ENCODE results near the gene PDE3A.

The PDE3A gene

DNA sequence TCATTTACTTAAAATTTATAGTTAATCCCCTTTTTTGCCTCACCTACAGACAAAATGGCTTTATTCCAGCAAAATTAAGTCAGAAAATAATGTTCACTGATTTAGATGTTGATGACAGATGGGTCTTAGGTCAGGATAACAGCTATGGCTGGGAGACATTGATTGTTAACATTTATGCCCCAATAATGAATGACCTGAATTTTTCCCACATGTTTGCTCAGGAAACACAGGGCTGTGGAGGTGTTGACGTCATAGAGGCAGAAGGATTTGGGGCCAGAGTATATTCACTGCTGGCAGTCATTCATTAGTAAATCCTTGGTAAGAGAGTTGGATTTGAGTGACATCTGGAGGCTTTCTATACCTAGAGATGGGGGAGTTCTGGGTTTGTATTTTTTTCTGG lies 121.3 kb downstream of the PDE3A start:
- in situ Hi-C loops (cut with MboI; ENCODE audit: low sequenced_read_pairs), result no loop called here

GRCh38 chr12:20490213-20490612 lies 121.9 kb downstream of the PDE3A start:
- in situ Hi-C loops (cut with MboI; ENCODE audit: low sequenced_read_pairs), result no loop called here

- in situ Hi-C loops (cut with MboI; ENCODE audit: low sequenced_read_pairs), result no loop called here
Observed at GRCh38 chr12:20491290-20491689, 123.0 kb downstream of the PDE3A start.

- in situ Hi-C loops (cut with MboI; ENCODE audit: low sequenced_read_pairs), result no loop called here
Observed at GRCh38 chr12:20492251-20492760, 124.0 kb downstream of the PDE3A start.

GRCh38 chr12:20493934-20494333 lies 125.6 kb downstream of the PDE3A start:
- in situ Hi-C loops (cut with MboI; ENCODE audit: low sequenced_read_pairs), result no loop called here

DNA sequence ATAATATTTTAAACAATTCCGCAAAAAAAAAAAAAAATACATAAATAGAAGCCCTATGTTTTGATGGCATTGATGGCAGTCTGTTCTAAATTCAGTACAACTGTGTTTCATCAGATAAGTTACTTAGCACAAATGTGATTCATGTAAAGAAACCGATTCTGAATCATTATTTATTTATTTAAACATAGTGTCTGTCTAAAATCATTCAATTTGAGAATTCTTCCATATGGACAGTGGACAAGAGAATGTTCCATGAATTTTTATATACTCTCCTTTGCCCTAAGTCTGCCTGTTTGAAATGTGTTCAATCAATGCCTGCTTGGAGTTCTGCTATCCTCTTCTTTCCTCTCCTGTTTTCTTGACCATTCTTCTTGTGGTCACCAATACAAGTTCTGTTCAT lies 126.5 kb downstream of the PDE3A start:
- in situ Hi-C loops (cut with MboI; ENCODE audit: low sequenced_read_pairs), result no loop called here

DNA sequence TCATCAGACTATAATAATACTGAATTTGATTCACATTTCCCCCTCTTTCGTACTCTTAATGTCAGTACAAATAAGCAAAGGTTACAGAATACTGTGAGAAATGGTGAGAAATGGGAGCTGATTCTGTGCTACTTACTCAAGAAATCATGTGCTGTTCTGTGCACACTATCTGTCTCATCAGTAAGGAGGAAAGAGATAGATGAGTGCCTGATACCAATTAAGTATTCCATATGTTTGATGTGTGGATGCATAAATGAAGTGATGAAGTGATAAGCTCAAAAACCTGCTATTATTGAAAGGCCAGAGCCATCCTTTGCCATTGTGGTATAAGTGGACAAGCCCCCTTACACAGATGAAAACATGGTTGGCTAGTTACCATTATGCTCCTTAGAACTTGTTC lies 127.7 kb downstream of the PDE3A start:
- in situ Hi-C loops (cut with MboI; ENCODE audit: low sequenced_read_pairs), result no loop called here

GRCh38 chr12:20497707-20498106 lies 129.4 kb downstream of the PDE3A start:
- in situ Hi-C loops (cut with MboI; ENCODE audit: low sequenced_read_pairs), result no loop called here

DNA sequence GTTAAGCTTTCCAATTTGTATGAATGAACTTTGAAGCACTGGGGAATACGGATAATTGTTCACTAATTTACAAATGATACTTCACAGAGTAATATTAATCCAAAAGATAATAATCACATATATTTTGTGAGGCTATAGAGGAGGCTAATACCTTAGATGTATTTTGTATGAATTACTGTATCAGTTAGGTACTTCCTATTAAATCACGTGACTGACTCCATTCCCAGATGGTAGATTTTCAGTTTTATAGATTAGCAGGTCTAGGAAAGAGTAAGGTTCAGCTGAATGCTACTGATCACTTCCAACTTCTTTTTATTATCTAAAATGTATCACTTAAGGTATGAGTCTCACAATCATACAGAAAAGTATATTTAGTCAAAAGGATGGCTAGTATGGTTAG lies 133.6 kb downstream of the PDE3A start:
- in situ Hi-C loops (cut with MboI; ENCODE audit: low sequenced_read_pairs), result no loop called here

- in situ Hi-C loops (cut with MboI; ENCODE audit: low sequenced_read_pairs), result no loop called here
Observed at GRCh38 chr12:20503858-20504257, 135.5 kb downstream of the PDE3A start.

DNA sequence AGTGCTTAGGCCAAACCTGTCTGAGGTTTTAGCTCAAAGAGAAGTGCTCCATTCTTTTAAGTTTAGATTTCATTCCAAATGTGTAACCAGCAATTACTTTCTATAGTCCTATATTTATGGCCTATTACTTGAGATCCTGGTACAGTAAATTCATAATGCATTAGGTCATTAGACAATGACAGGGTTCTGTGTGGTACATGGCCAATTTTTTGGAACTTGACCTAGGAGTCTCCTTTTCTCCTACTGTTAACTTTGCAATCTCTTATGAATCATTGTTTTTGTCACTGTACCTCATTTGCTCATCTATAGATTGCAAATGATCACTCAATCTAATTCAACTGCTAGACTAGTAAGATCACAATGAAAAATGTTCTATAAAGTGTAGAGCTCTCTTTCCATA lies 136.7 kb downstream of the PDE3A start:
- in situ Hi-C loops (cut with MboI; ENCODE audit: low sequenced_read_pairs), result no loop called here

GRCh38 chr12:20507056-20507455 lies 138.7 kb downstream of the PDE3A start:
- in situ Hi-C loops (cut with MboI; ENCODE audit: low sequenced_read_pairs), result no loop called here

DNA sequence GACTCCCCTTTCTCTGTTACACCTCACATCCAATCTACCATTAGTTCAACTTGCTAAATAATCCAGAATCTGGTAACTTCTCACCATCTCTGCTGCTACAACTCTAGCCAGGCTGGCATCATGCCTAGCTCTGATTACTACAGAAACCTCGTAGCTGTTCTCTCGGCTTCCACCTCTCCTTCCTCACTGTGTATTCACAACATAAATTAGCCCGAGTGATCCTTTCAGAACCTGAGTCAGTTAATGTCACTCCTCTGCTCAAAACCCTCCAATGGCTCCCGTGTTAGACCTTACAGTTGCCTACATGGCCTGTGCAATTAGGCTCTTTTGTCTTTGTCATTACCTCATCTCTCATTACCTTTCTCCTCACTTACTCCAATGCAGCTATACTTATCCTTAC lies 139.4 kb downstream of the PDE3A start:
- in situ Hi-C loops (cut with MboI; ENCODE audit: low sequenced_read_pairs), result no loop called here

- in situ Hi-C loops (cut with MboI; ENCODE audit: low sequenced_read_pairs), result no loop called here
Observed at GRCh38 chr12:20508359-20508758, 140.0 kb downstream of the PDE3A start.

DNA sequence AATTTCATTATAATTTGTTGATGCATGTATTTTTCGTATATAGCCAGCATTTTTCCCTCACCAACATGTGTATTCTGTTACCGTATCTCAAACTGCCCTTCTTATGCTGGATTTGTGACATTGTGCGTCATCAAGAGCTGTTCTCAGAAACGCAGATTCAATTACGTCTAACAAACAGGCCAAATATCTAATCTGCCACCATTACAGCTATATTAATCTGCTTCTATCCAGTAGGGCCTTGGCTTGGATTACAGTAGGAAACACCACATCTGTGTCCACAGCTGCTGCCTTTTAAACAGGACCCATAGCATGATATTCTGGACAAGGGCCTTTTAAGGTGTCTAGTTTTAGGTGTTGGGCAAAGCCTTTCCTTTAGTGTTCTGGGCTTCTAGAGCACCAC lies 140.6 kb downstream of the PDE3A start:
- in situ Hi-C loops (cut with MboI; ENCODE audit: low sequenced_read_pairs), result no loop called here

DNA sequence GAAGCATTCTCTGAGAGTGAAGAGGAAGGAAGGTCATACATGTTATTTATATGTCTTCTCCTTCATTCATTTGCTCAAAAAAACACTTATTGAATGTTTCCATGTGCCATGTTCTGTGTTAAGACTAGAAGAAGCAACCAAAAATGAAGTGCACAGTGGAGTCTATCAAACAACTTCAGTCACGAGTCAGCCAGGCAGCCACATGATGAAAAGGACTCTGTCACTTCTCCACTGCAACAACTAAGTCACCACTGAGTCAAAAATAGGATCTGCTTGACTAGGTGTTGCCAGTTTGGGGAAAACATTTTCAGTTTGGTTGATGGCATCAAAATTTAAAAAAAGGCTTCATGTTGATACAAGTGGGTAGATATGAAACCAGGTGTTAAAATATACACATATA lies 142.5 kb downstream of the PDE3A start:
- in situ Hi-C loops (cut with MboI; ENCODE audit: low sequenced_read_pairs), result no loop called here

- in situ Hi-C loops (cut with MboI; ENCODE audit: low sequenced_read_pairs), result no loop called here
Observed at GRCh38 chr12:20513189-20513588, 144.9 kb downstream of the PDE3A start.

- in situ Hi-C loops (cut with MboI; ENCODE audit: low sequenced_read_pairs), result no loop called here
Observed at GRCh38 chr12:20514598-20514997, 146.3 kb downstream of the PDE3A start.

- in situ Hi-C loops (cut with MboI; ENCODE audit: low sequenced_read_pairs), result no loop called here
Observed at GRCh38 chr12:20520532-20520931, 152.2 kb downstream of the PDE3A start.

- in situ Hi-C loops (cut with MboI; ENCODE audit: low sequenced_read_pairs), result no loop called here
Observed at GRCh38 chr12:20523658-20524057, 155.3 kb downstream of the PDE3A start.

- in situ Hi-C loops (cut with MboI; ENCODE audit: low sequenced_read_pairs), result no loop called here
Observed at GRCh38 chr12:20524113-20524512, 155.8 kb downstream of the PDE3A start.

DNA sequence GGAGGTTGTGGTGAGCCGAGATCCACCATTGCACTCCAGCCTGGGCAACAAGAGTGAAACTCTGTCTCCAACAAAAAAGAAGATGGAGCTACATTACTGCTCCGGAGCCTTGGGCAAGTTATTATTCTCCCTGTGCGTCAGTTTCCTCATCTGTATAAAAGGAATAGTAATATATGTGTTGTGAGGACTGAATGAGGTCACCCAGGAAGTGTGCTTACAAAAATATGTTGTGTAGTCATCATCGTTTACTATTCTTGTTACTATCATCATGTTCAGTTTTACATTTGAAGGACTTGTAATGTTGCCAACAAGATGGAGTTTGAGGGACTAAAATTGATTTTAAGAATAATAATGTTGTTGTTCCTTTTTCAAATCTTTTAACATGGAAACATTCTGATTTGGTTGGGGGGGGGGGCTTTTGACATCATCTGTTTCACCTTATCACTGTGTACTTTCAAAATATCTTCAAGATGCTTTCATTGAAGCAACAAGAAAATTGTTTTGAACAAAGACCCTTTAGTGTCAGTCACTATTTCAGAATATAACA lies 156.8 kb downstream of the PDE3A start:
- in situ Hi-C loops (cut with MboI; ENCODE audit: low sequenced_read_pairs), result no loop called here

DNA sequence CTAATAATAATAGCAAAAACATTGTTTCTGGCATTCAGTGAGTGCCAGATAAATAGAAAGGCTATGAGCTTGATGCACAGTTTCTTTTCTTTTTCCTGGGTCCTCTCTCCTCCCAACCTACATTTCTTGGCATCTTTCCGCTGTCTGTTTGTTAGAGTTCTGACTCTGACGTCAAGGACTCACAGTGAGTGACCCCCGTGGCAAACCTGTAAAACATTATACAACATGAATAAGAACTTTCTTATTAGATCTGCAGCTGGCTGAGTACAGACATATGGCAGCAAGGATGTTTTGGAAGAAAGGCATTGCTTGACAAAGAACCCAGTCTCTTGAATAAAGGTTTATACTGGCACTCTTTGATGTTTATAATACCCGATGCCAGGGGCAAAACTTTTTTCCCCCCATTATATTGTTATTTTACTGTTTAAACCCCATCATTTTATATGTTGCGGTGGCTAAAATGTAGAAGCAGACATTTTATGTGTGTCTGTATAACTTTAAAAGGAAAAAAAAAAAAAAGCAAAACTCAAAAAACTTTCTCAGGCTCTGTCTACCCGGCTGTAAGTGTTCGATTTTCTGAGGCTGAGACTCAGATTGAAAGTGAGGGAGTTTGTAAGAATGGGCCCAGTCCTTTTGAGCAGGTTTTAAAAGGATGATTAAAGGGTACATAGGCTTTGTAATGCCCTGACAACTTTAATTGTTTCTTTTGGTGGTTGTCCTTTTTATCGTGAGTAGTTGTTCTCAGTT lies 159.3 kb downstream of the PDE3A start:
- in situ Hi-C loops (cut with MboI; ENCODE audit: low sequenced_read_pairs), result no loop called here
